Activated T-cell treated with anti-CD3 and anti-CD28 coated beads, Interleukin-2, amount 50 U/mL, for 48 hours (primary cell): ENCODE data around the gene ZNF469.

Experiments used
- DNase-seq, 2 experiments: peaks; one replicate each; pipeline ENCODE4 v3.0.0-alpha.2; 2020

The ZNF469 gene

GRCh38 chr16:88380099-88380498 lies 2.7 kb upstream of the ZNF469 start:
- no peak for DNase-seq

DNA sequence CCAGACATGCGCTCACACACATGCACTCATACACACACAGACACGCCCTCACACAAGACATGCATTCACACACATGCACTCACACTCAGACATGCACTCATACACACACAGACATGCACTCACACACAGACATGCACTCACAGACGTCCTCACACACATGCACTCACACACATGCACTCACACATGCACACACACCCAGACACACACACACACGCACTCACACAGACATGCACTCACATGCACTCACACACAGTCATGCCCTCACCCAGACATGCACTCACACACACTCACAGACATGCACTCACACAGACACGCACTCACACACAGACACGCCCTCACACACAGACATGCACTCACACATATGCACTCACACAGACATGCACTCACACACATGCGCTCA lies 2.1 kb upstream of the ZNF469 start:
- DNase-seq = no peak

- DNase-seq = no peak
Observed at GRCh38 chr16:88381820-88382451, 823 bp upstream of the ZNF469 start.

GRCh38 chr16:88383401-88384221 lies 852 bp downstream of the ZNF469 start:
- peak; percentile 32 to 44 for DNase-seq

- DNase-seq = no peak
Observed at GRCh38 chr16:88384222-88385111, 1.7 kb downstream of the ZNF469 start.

DNA sequence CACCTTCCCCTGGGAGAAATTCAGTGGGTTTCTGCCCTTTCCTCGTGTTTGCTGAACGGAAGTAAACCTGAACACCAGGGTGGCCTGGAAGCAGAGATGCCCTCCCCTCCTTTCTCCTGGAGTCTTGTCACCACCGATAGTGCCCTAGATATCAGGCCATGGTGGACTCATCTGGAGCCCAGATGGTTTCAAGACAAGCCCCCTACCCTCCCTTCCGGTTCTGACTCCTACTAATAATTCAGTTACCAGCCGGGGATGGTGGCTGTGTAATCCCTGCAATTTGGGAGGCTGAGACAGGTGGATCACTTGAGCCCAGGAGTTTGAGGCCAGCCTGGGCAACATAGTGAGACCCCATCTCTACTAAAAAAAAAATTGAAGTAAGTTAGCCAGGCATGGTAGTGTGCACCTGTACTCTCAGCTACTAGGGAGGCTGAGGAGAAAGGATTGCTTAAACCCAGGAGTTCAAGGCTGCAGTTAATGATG lies 2.4 kb downstream of the ZNF469 start:
- DNase-seq = no peak

DNA sequence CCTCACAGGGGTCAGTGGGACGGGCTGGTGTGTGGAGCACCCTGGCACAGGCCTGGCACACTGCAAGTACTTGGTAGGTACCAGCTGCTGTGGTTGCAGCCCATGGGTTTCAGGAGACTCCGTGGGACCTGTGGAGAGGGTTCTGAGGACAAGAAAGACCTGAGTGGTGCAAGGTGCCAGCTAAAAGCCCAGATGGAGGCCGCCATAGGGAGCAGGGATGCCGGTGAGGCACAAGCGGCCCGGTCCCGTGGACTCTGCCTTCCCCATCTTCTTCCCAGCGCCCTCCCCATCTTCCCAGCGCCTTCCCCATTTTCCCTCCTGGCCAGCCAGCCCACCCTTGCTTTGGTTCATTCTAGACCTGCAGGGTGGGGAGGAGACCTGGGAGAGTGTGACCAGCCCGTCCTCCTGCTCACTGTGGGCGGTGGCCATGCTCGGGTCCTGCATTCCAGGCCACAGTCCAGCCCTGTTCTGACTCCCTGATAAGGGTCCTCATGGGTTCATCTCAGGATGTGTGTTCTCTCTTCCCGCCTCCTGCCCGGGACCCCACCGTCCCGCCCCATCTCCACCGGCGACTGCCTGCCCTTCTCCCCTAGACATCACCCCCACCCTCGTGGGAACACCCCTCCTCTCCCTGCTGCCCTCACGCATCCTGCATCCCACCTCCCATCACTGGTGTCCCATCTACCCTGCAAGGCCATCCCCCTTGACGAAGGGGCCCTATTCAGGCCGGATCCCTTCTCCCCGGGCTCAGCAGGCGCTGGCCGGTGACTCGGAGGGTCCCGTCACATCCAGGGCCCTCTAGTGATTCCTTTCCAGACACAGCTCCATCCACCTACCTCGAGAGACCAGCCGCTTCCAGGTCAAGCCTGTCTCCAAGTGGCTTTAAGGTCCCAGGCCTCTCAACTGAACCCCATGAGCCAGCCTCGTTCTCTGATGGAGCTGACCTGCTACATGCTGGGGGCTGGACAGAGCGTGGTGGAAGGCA lies 3.4 kb downstream of the ZNF469 start:
- DNase-seq = no peak

GRCh38 chr16:88387180-88387765 lies 4.5 kb downstream of the ZNF469 start:
- DNase-seq = no peak

DNA sequence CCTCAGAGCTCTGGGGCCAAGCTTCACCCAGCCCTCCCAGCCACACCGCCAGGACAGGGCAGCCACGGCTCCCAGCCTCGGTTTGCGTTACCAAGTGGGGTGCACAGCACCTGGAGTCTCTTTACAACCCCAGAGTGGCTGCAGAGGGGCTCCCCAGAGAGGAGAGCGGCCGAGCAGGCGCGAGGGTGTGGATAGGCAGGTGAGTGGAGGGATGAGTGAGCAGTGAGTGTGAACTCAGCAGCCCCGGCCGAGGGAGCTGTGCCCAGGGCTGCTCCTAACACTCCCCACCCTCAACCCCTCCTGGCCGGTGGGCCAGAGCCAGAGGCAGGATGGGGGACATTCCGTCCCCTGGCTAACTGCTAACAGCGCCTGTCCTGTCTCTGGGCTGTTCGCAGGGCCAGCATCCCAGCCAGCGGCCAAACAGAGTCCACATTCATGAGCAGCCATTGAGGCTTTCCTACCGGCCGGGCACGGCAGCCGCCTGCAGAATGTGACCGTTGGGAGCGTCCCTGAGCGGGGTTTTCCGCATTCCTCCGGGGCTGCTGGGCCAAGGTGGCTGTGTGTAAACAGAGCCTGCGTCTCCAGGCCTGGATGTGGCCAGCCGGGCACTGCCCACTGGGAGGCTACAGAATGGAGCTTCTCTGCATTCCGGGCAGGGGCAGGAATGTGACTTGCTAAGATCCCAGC lies 5.3 kb downstream of the ZNF469 start:
- no peak for DNase-seq

- no peak for DNase-seq
Observed at GRCh38 chr16:88389191-88389590, 6.4 kb downstream of the ZNF469 start.

- no peak for DNase-seq
Observed at GRCh38 chr16:88389621-88390160, 6.9 kb downstream of the ZNF469 start.

- DNase-seq = no peak
Observed at GRCh38 chr16:88390265-88390664, 7.5 kb downstream of the ZNF469 start.

DNA sequence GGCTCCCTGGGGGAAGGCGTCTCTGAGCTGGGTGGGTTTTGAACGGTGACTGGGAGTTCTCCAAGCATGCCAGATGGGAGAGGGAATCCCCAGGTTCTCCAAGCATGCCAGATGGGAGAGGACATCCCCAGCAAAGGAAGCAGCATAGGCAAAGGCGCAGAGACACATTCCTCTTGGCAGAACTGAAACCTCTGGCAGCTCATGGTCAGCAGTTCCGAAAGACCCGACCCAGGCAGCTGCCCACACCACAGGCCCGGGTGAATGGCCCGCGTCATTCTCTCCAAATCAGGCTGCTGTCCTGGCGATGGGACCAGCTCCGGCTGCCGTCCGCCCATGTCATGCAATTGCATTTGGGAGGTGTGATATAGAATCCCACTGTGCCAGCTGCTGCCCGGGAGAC lies 8.0 kb downstream of the ZNF469 start:
- DNase-seq = no peak

- DNase-seq = no peak
Observed at GRCh38 chr16:88391144-88391850, 8.5 kb downstream of the ZNF469 start.

DNA sequence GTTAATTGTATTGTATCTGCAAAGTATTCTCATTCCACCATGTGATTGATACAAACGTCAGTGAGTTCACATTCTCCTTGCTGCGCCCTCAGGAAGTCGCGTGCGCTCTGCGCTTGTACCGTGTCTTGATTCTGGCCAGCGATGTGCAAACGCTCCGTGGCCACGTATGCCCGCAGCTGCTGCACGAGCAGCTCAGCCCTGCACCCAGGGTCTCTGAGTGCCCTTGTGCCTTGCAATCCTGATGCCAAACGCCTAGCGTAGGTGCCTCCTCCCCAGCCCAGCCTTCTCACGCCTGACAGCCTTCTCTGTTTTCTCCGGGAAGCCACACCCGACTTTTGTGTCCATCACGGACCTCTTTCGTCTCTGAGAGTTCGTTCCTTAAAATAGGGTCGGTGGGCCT lies 9.4 kb downstream of the ZNF469 start:
- no peak for DNase-seq

DNA sequence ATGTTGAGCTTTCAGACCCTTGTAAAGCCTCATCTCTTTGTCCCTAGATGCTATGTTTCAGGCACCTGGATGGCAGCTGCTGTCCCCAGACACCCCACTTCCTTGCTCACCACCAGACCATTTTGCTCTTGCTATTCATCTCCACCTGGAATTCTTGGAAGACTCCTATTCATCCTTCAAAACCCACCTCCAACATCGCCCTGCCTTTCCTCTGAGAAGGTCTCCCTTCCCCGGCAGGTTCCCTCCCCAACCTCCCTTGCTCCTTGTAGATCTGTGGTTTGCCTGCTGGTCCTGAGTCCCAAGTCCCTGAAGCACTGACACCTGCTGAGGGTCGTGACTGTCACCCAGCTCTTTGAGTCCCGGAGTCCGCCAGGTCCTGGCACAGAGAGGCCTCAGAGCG lies 9.9 kb downstream of the ZNF469 start:
- no peak for DNase-seq

DNA sequence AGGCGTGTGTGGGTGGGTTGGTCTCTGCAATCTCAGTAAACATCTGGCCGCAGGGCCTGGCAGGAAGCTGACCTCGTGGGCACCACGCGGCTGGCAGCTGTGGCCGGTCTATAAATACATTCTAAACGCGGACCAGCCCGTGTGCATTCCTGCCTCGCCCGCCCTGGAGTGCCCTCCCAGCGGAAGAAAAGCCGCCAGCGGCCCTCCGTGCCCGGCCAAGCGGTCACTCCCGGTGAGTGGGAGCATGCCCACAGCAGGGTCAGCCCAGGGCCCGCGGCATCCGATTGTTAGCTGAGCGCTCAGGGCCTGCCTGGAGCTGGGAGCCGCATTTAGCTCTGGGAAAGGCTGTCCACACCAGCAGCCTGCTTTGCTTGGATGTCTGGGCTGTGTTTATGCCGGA lies 10.3 kb downstream of the ZNF469 start:
- DNase-seq = no peak

- DNase-seq = no peak
Observed at GRCh38 chr16:88393571-88393970, 10.8 kb downstream of the ZNF469 start.

GRCh38 chr16:88394426-88394825 lies 11.7 kb downstream of the ZNF469 start:
- no peak for DNase-seq
